ENCODE data around the gene KCNIP4. TPM values are rescaled to one million over a fixed set of nuclear protein-coding genes. Genes with fewer than 3 reads are reported as not detected.

The KCNIP4 gene
- total and polyA plus RNA-seq, 12 donors: 0.44 to 4.1 (median 1.6) TPM

DNA sequence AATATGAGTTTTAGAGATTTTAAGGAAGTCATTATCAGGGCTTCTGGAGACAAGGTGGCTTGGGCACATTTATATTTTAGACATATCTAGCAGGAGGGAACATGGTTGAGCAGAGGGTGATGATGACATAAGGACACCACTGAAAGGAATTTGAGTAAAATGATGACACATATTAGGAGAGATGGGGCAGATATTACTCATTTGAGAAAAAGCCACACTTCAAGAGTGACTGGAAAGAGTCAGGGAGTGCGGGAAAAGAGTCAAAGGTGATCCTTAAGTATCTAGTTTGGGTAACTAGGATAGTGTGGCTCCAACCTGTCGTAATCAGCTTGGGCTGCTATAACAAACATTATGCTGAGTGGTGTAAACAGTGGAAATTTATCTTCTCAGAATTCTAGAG lies 870.6 kb downstream of the KCNIP4 start:
- 66 to 78% (median 76%) methylated on average over 2 of the region's 2 CpGs for WGBS, 4 donors
- TF ChIP-seq, protein P1, sequence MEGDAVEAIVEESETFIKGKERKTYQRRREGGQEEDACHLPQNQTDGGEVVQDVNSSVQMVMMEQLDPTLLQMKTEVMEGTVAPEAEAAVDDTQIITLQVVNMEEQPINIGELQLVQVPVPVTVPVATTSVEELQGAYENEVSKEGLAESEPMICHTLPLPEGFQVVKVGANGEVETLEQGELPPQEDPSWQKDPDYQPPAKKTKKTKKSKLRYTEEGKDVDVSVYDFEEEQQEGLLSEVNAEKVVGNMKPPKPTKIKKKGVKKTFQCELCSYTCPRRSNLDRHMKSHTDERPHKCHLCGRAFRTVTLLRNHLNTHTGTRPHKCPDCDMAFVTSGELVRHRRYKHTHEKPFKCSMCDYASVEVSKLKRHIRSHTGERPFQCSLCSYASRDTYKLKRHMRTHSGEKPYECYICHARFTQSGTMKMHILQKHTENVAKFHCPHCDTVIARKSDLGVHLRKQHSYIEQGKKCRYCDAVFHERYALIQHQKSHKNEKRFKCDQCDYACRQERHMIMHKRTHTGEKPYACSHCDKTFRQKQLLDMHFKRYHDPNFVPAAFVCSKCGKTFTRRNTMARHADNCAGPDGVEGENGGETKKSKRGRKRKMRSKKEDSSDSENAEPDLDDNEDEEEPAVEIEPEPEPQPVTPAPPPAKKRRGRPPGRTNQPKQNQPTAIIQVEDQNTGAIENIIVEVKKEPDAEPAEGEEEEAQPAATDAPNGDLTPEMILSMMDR (IDR thresholded peaks at IDR 0.05): no peak
- TF ChIP-seq POLR2A (IDR thresholded peaks at IDR 0.05): no peak
- no peaks in the 10 kb centered on the region for H3K36me3 ChIP-seq (replicated peaks in 1 of 2)

DNA sequence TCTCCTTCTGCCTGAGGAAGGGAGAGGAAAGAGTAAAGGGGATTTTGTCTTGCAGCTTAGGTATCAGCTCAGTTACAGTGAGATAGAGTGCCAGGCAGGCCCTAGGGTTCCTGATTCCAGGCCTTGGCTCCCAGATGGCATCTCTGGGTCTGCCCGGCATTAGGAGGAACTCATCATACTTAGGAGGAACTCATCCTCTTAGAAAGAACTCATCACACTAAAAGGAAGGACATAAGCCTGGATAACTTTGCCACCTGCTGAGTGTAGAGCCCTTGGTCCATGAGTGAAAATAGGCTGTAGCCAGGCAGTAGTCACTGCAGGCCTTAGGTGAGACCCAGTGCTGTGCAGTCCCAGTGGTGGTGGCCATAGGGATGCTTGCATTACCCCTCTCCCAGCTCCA lies 881.2 kb downstream of the KCNIP4 start:
- Histone ChIP-seq H3K4me3 (no peak overlapping the region), H3K4me1 (replicated peaks in 1 of 2) (no peaks in the 10 kb centered on the region), H3K27ac (no peak overlapping the region), H3K36me3 (replicated peaks in 1 of 2) (no peaks in the 10 kb centered on the region), H3K27me3 (no peaks in the 10 kb centered on the region), H3K9me3 (replicated peaks in 1 of 3) (no peaks in the 10 kb centered on the region)
- 90 to 100% (median 97%) methylated on average over 1 of the region's 1 CpG for WGBS, 4 donors
- TF ChIP-seq POLR2A (IDR thresholded peaks at IDR 0.05): no peak
- TF ChIP-seq, protein P1 (IDR thresholded peaks at IDR 0.05): no peak
- intact Hi-C loops (cut with DNase I): no loop called here
- no peak for DNase-seq

More for the DNA sequence above, 870.6 kb downstream of the KCNIP4 start:
- Histone ChIP-seq H3K27me3 (no peaks in the 10 kb centered on the region), H3K27ac (no peak overlapping the region), H3K9me3 (replicated peaks in 1 of 3) (no peaks in the 10 kb centered on the region), H3K4me1 (replicated peaks in 1 of 2) (no peaks in the 10 kb centered on the region), H3K4me3 (no peak overlapping the region)
- no peak for DNase-seq
- intact Hi-C loops (cut with DNase I): no loop called here

DNA sequence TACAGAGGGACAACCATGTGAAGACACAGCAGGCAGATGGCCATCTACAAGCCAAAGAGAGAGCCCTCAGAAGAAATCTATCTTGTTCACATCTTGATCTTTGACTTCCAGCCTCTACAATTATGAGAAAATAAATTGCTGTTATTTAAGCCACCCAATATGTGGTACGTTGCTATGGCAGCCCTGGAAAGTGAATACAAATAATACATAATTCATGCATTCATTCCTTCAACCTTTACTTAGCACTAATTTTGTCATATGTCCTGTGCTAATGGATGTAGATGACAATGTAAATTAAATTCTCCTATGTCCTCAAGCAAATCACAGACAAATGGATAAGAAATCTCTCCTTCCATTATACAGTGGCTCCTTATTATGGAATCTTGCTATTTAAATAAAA lies 886.7 kb downstream of the KCNIP4 start:
- H3K27me3 ChIP-seq: no peaks in the 10 kb centered on the region
- H3K9me3 ChIP-seq (replicated peaks in 1 of 3): no peaks in the 10 kb centered on the region
- no peak overlapping the region for H3K27ac ChIP-seq
- no peak overlapping the region for H3K4me3 ChIP-seq
- intact Hi-C loops (cut with DNase I): no loop called here
- no peaks in the 10 kb centered on the region for H3K36me3 ChIP-seq (replicated peaks in 1 of 2)
- TF ChIP-seq, protein P1 (IDR thresholded peaks at IDR 0.05): no peak
- no peak for TF ChIP-seq POLR2A (IDR thresholded peaks at IDR 0.05)
- H3K4me1 ChIP-seq (replicated peaks in 1 of 2): no peaks in the 10 kb centered on the region
- 48 to 62% (median 51%) methylated on average over 1 of the region's 1 CpG for WGBS, 4 donors
- no peak for DNase-seq

DNA sequence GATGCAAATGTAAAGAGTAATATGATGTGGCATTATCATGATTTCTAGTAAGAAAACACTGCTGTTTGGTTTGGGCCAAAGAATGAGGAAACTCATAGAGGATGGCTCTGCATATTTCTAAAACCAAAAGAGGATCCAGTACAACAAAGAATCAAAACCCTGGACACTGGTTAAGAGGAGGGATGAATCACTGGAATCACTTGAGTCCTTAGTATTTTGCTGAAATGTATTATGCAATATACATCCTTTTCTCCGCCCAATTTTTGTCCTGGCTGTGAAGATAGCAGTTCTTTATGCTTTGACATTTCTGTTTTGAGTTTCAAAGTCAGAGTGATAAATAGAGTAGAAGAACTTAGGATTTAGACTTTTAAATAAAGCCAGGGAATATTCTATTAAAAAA lies 902.4 kb downstream of the KCNIP4 start:
- Histone ChIP-seq H3K36me3 (replicated peaks in 1 of 2) (no peaks in the 10 kb centered on the region), H3K9me3 (replicated peaks in 1 of 3) (no peaks in the 10 kb centered on the region), H3K4me3 (no peak overlapping the region), H3K4me1 (replicated peaks in 1 of 2) (no peaks in the 10 kb centered on the region), H3K27ac (no peak overlapping the region), H3K27me3 (no peaks in the 10 kb centered on the region)
- TF ChIP-seq POLR2A (IDR thresholded peaks at IDR 0.05): no peak
- TF ChIP-seq, protein P1 (IDR thresholded peaks at IDR 0.05): no peak
- DNase-seq: no peak
- 80 to 95% (median 86%) methylated on average over 1 of the region's 1 CpG for WGBS, 4 donors
- intact Hi-C loops (cut with DNase I): no loop called here
